GM12874 (cell line): ENCODE measurements around the gene SMYD3.

Experiments
- TF ChIP-seq, protein P1 (sequence below): IDR thresholded peaks from 2 replicates; pipeline ENCODE4 v1.5.1; 2011; ENCODE audit warnings: low read depth, mild to moderate bottlenecking, control low read depth, low read length, moderate library complexity; ENCODE audit not compliant: insufficient read depth

Gene SMYD3

GRCh38 chr1:246527402-246528088 lies 20.5 kb upstream of the SMYD3 start:
- TF ChIP-seq, protein P1, sequence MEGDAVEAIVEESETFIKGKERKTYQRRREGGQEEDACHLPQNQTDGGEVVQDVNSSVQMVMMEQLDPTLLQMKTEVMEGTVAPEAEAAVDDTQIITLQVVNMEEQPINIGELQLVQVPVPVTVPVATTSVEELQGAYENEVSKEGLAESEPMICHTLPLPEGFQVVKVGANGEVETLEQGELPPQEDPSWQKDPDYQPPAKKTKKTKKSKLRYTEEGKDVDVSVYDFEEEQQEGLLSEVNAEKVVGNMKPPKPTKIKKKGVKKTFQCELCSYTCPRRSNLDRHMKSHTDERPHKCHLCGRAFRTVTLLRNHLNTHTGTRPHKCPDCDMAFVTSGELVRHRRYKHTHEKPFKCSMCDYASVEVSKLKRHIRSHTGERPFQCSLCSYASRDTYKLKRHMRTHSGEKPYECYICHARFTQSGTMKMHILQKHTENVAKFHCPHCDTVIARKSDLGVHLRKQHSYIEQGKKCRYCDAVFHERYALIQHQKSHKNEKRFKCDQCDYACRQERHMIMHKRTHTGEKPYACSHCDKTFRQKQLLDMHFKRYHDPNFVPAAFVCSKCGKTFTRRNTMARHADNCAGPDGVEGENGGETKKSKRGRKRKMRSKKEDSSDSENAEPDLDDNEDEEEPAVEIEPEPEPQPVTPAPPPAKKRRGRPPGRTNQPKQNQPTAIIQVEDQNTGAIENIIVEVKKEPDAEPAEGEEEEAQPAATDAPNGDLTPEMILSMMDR = no peak

- TF ChIP-seq, protein P1 = no peak
Observed at GRCh38 chr1:246526915-246527314, 19.8 kb upstream of the SMYD3 start.

DNA sequence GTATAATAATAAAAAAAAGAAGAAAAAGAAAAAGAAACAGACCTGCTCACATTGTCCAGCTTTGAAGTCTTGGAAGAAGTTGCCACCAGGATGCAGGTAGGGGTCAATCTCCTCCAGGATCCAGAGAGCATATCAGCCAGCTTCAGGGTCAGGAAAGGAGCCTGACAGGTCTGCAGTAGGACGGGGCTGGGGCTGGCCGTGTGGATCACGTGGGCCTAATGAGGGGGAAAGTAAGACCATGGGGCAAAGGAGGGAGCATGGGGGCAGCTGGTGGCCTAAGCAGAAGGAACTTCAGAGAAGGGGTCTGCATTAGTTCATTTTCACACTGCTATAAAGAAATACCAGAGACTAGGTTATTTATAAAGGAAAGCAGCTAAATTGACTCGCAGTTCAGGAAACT lies 19.3 kb upstream of the SMYD3 start:
- TF ChIP-seq, protein P1 = no peak

GRCh38 chr1:246519514-246519913 lies 12.4 kb upstream of the SMYD3 start:
- TF ChIP-seq, protein P1 = no peak

GRCh38 chr1:246518456-246519205 lies 11.6 kb upstream of the SMYD3 start:
- TF ChIP-seq, protein P1 = no peak

DNA sequence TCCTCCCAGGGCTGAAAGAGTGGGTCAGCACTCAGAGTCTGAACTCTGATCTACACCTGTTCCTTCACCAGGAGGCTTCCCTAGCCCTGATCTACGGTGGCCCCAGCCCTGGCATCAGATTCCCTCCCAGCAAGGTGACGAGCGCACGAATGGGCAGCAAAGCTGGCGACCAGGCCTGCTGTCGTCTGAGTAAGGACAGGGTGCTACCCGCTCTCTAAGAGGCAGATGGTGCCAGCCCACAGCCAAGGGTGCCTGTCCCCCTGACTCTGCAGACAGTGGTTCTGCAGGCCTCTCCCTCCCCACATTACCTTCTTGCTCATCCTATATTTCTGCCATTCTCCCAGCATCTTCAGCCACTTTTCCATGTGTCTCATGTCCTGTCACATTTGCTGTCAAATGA lies 10.3 kb upstream of the SMYD3 start:
- TF ChIP-seq, protein P1 = no peak

DNA sequence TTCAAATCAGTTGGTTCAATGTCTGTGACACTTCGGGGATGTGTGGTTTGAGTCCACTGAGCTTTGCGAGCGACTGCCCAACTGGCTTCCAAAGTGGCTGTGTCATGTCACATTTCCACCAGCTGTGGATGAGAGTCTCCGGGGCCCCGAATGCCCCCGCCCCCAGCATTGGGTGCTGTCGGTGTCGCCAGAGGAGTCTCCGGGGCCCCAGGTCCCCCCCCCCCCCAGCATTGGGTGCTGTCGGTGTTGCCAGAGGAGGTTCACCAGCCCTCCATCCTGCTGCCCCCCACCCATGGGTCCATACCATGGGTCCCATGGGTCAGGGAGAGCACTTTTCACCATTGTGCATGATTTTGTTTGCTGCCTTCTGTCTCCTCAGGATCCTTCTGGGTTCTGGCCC lies 9.0 kb upstream of the SMYD3 start:
- TF ChIP-seq, protein P1 = no peak
